HEK293 (cell line): ENCODE data around the gene EIF3B.

Experiments
- CTCF ChIA-PET: fragments of 350-600 bp; formaldehyde crosslinking; extraction: SDS; loops from one replicate; lab custom pipeline; 2021; ENCODE audit warnings: antibody characterized with exemption; lab: Yijun Ruan, JAX
- POLR2A ChIA-PET: fragments of 300-600 bp; formaldehyde crosslinking; extraction: SDS; loops from one replicate; lab custom pipeline; 2020; ENCODE audit warnings: antibody characterized with exemption, inconsistent platforms; lab: Yijun Ruan, JAX
- H3K27ac ChIP-seq: fragments of 200-500 bp; sonication (Bioruptor generic); 2 replicates; pipeline ENCODE4 v1.5.1; 2014; ENCODE audit warnings: low read depth, low read length, control low read depth, inconsistent platforms; ENCODE audit errors: extremely low read depth
- H3K36me3 ChIP-seq, 2 experiments: fragments of 200-500 bp in 1 of 2; sonication (Bioruptor generic) in 1 of 2; 1 replicate in 1 of 2; 2 replicates in 1 of 2; pipeline ENCODE4 v1.5.1; 2014 to 2017; ENCODE audit warnings: inconsistent platforms in 2 of 2, low read length in 2 of 2; ENCODE audit not compliant: control insufficient read depth in 2 of 2, insufficient read depth in 1 of 2
- H3K4me1 ChIP-seq: fragments of 200-500 bp; sonication (Bioruptor generic); 2 replicates; pipeline ENCODE4 v1.5.1; 2014; ENCODE audit warnings: mild to moderate bottlenecking, low read length, inconsistent platforms; ENCODE audit not compliant: control insufficient read depth, insufficient read depth
- H3K4me3 ChIP-seq: 2 replicates; pipeline ENCODE4 v1.5.1; 2011; ENCODE audit warnings: low read depth, mild to moderate bottlenecking, control low read depth, low read length, moderate library complexity
- H3K9me3 ChIP-seq: fragments of 200-500 bp; sonication (Bioruptor generic); 2 replicates; pipeline ENCODE4 v1.5.1; 2014; ENCODE audit warnings: low read depth, low read length, inconsistent platforms; ENCODE audit not compliant: control insufficient read depth, insufficient read depth
- KLF9 ChIP-seq: fragments of 450-650 bp; formaldehyde crosslinking; IDR thresholded peaks from 2 replicates; pipeline ENCODE4 v1.5.1; 2016; ENCODE audit warnings: missing biosample characterization, missing genetic modification characterization, low read depth
- MYNN ChIP-seq: fragments of 450-650 bp; formaldehyde crosslinking; IDR thresholded peaks from 2 replicates; pipeline ENCODE4 v1.5.1; 2016; ENCODE audit warnings: missing biosample characterization, missing genetic modification characterization, borderline replicate concordance
- ZBTB48 ChIP-seq: fragments of 450-650 bp; formaldehyde crosslinking; IDR thresholded peaks from 2 replicates; pipeline ENCODE4 v1.5.1; 2016; ENCODE audit warnings: missing biosample characterization, missing genetic modification characterization
- ZEB2 ChIP-seq: fragments of 450-650 bp; formaldehyde crosslinking; IDR thresholded peaks from 2 replicates; pipeline ENCODE4 v1.5.1; 2016; ENCODE audit warnings: missing biosample characterization, missing genetic modification characterization
- ZNF184 ChIP-seq: fragments of 450-650 bp; IDR thresholded peaks from 2 replicates; pipeline ENCODE4 v1.5.1; 2018; ENCODE audit warnings: missing biosample characterization, mild to moderate bottlenecking, missing genetic modification characterization
- ZNF510 ChIP-seq: fragments of 450-650 bp; formaldehyde crosslinking; IDR thresholded peaks from 2 replicates; pipeline ENCODE4 v1.5.1; 2018; ENCODE audit warnings: mild to moderate bottlenecking, missing genetic modification characterization, missing biosample characterization; ENCODE audit not compliant: insufficient replicate concordance
- ZNF514 ChIP-seq: fragments of 450-650 bp; formaldehyde crosslinking; IDR thresholded peaks from 2 replicates; pipeline ENCODE4 v1.5.1; 2016; ENCODE audit warnings: missing biosample characterization, missing genetic modification characterization
- ZNF549 ChIP-seq: fragments of 450-650 bp; IDR thresholded peaks from 2 replicates; pipeline ENCODE4 v1.5.1; 2018; ENCODE audit warnings: missing biosample characterization, missing genetic modification characterization, mild to moderate bottlenecking, inconsistent platforms, moderate library complexity
- ZNF658 ChIP-seq: fragments of 450-650 bp; formaldehyde crosslinking; IDR thresholded peaks from 2 replicates; pipeline ENCODE4; 2016; ENCODE audit warnings: missing biosample characterization, missing genetic modification characterization
- ZNF660 ChIP-seq: fragments of 450-650 bp; IDR thresholded peaks from 2 replicates; pipeline ENCODE4 v1.5.1; 2018; ENCODE audit warnings: missing biosample characterization, mild to moderate bottlenecking, missing genetic modification characterization
- TF ChIP-seq, protein P1 (sequence below): fragments of 450-650 bp; formaldehyde crosslinking; IDR thresholded peaks from 2 replicates; pipeline ENCODE4 v1.5.1; 2017; ENCODE audit warnings: missing biosample characterization, missing genetic modification characterization
- TF ChIP-seq, protein P2 (sequence below): fragments of 450-650 bp; formaldehyde crosslinking; IDR thresholded peaks from 2 replicates; pipeline ENCODE4 v1.5.1; 2017; ENCODE audit warnings: missing biosample characterization, missing genetic modification characterization
- TF ChIP-seq, protein P3 (sequence below): fragments of 450-650 bp; formaldehyde crosslinking; IDR thresholded peaks from 2 replicates; pipeline ENCODE4 v1.5.1; 2016; ENCODE audit warnings: missing biosample characterization, missing genetic modification characterization
- TF ChIP-seq, protein P4 (sequence below): fragments of 450-650 bp; IDR thresholded peaks from 2 replicates; pipeline ENCODE4 v1.5.1; 2018; ENCODE audit warnings: missing biosample characterization, missing genetic modification characterization
- TF ChIP-seq, protein P5 (sequence below): fragments of 450-650 bp; formaldehyde crosslinking; optimal IDR thresholded peaks from 2 replicates; pipeline ENCODE3; 2016; ENCODE audit warnings: missing biosample characterization, mild to moderate bottlenecking, missing genetic modification characterization

EIF3B gene

DNA sequence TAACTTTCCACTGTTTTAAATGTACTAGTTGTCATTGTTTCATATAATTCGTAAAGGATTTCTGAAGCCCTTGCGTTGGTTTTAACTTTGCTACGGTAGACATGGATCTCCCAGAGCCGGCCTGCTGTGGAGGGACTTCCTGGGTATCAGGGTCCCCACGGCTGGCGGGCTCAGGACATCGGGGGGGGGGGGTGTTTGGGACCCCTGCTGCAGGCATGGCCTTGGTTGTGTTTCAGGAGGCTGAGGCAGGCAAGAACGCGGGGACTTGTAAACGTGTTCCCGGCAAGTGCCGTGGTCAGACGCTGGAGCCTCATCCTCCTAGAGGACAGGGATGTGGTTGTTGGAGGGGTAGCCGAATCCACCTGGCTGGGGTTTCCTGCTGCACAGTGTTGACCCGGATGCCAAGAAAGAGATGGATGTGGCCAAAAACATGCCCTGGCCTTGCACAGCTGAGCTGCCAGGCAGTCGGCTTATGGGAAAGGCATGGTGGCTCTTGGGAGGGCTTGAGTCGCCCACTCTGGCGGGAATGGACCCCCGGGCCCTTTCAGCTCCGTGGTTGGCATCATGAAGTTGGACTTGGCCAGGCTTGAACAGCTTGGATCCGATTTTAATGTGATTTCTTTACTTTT is 27.4 kb downstream of the EIF3B start:
- CTCF ChIA-PET, result no interaction called here
- Histone ChIP-seq H3K27ac (no peak overlapping the region), H3K9me3 (no peaks in the 10 kb centered on the region)
- TF ChIP-seq ZNF510 (tag by site-specific recombination) (no peak), ZBTB48 (tag by site-specific recombination) (no peak), ZNF514 (tag by site-specific recombination) (no peak), KLF9 (tag by site-specific recombination) (no peak), ZNF549 (tag by site-specific recombination) (no peak), ZNF658 (tag by site-specific recombination) (no peak), MYNN (tag by site-specific recombination) (no peak)
- TF ChIP-seq, protein P1, sequence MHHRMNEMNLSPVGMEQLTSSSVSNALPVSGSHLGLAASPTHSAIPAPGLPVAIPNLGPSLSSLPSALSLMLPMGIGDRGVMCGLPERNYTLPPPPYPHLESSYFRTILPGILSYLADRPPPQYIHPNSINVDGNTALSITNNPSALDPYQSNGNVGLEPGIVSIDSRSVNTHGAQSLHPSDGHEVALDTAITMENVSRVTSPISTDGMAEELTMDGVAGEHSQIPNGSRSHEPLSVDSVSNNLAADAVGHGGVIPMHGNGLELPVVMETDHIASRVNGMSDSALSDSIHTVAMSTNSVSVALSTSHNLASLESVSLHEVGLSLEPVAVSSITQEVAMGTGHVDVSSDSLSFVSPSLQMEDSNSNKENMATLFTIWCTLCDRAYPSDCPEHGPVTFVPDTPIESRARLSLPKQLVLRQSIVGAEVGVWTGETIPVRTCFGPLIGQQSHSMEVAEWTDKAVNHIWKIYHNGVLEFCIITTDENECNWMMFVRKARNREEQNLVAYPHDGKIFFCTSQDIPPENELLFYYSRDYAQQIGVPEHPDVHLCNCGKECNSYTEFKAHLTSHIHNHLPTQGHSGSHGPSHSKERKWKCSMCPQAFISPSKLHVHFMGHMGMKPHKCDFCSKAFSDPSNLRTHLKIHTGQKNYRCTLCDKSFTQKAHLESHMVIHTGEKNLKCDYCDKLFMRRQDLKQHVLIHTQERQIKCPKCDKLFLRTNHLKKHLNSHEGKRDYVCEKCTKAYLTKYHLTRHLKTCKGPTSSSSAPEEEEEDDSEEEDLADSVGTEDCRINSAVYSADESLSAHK, result no peak
- TF ChIP-seq, protein P2, sequence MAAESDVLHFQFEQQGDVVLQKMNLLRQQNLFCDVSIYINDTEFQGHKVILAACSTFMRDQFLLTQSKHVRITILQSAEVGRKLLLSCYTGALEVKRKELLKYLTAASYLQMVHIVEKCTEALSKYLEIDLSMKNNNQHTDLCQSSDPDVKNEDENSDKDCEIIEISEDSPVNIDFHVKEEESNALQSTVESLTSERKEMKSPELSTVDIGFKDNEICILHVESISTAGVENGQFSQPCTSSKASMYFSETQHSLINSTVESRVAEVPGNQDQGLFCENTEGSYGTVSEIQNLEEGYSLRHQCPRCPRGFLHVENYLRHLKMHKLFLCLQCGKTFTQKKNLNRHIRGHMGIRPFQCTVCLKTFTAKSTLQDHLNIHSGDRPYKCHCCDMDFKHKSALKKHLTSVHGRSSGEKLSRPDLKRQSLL (tag by site-specific recombination), result no peak
- TF ChIP-seq, protein P3, sequence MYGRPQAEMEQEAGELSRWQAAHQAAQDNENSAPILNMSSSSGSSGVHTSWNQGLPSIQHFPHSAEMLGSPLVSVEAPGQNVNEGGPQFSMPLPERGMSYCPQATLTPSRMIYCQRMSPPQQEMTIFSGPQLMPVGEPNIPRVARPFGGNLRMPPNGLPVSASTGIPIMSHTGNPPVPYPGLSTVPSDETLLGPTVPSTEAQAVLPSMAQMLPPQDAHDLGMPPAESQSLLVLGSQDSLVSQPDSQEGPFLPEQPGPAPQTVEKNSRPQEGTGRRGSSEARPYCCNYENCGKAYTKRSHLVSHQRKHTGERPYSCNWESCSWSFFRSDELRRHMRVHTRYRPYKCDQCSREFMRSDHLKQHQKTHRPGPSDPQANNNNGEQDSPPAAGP (tag by site-specific recombination), result no peak
- TF ChIP-seq, protein P4, sequence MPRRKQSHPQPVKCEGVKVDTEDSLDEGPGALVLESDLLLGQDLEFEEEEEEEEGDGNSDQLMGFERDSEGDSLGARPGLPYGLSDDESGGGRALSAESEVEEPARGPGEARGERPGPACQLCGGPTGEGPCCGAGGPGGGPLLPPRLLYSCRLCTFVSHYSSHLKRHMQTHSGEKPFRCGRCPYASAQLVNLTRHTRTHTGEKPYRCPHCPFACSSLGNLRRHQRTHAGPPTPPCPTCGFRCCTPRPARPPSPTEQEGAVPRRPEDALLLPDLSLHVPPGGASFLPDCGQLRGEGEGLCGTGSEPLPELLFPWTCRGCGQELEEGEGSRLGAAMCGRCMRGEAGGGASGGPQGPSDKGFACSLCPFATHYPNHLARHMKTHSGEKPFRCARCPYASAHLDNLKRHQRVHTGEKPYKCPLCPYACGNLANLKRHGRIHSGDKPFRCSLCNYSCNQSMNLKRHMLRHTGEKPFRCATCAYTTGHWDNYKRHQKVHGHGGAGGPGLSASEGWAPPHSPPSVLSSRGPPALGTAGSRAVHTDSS, result no peak
- TF ChIP-seq, all 188 proteins: peak for 0
- POLR2A ChIA-PET, result interaction anchor here (0.6 to 1.0 kb wide), 3 partner anchors 18 to 820 kb away, joined by 3 to 9 read pairs (median 8); no protein-coding TSS in a partner anchor
- Histone ChIP-seq H3K4me3 (no peak overlapping the region), H3K36me3 (peaks cover 0 to 53% of the 10 kb centered on the region in 2 experiments; a peak in 2 of 3 replicates), H3K4me1 (no peaks in the 10 kb centered on the region)

DNA sequence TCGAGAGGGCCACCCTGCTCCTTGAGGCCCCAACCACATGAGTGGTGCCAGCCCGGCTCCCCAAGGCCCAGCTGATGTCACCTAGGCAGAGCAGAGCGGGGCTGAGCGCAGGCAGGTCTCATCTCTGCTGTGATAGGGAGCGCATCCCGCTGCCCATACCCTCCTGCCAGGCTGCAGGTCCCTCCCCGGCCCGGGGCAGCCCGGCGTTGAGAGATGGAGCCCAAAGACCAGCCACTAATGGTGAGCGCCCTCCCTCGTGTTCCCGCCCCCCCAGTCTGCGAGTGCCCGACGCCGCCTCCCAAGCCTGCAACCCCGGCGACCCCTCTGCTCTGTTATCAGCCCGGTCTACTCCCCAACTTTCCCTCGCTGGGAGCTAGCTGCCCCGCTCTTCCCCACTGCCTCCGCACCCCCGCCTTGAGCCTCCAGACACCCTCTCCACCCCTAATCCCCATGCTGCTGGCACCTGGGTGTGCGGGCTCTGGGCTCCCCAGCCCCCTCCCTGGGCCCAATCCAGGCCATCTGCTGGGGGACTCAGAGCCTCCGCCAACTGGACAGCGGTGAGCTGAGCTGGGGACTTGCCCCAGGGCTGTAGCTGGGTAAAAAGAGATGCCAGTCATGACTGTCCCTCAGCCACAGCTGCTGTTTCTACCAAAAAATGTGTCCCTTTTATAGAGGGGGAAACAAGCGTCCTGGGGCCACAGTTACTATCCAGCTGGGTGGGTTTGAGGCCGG is 29.1 kb downstream of the EIF3B start:
- no peaks in the 10 kb centered on the region for H3K4me1 ChIP-seq
- ChIA-PET POLR2A (interaction anchor here (0.9 to 1.2 kb wide), 2 partner anchors 16 to 19 kb away, joined by 3 to 4 read pairs; partner anchors contain the start of gene CHST12), CTCF (interaction anchor here (0.6 to 1.9 kb wide), 5 partner anchors 28 to 85 kb away, joined by 3 to 7 read pairs (median 3); no protein-coding TSS in a partner anchor)
- no peak for TF ChIP-seq ZNF658 (tag by site-specific recombination)
- no peak for TF ChIP-seq MYNN (tag by site-specific recombination)
- TF ChIP-seq, protein P5, sequence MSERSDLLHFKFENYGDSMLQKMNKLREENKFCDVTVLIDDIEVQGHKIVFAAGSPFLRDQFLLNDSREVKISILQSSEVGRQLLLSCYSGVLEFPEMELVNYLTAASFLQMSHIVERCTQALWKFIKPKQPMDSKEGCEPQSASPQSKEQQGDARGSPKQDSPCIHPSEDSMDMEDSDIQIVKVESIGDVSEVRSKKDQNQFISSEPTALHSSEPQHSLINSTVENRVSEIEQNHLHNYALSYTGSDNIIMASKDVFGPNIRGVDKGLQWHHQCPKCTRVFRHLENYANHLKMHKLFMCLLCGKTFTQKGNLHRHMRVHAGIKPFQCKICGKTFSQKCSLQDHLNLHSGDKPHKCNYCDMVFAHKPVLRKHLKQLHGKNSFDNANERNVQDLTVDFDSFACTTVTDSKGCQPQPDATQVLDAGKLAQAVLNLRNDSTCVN (tag by site-specific recombination), result no peak
- TF ChIP-seq ZNF660 (tag by site-specific recombination), result no peak
- TF ChIP-seq ZNF184 (tag by site-specific recombination), result no peak
- TF ChIP-seq ZEB2, result no peak
- H3K36me3 ChIP-seq, result peaks cover 0 to 42% of the 10 kb centered on the region in 2 experiments; a peak in 2 of 3 replicates
- H3K4me3 ChIP-seq, result no peak overlapping the region
- H3K27ac ChIP-seq, result no peak overlapping the region
- no peaks in the 10 kb centered on the region for H3K9me3 ChIP-seq
